Uterus (tissue), 2 donors: ENCODE measurements around the gene SGTA.

Experiments
- POLR2A ChIP-seq, 2 donors: fragments of 450-650 bp; IDR thresholded peaks; one replicate each; pipeline ENCODE4 v1.6.1; 2016; ENCODE audit warnings: antibody characterized with exemption in 2 of 2, mild to moderate bottlenecking in 1 of 2, moderate library complexity in 1 of 2
- TF ChIP-seq, protein P1 (sequence below), 4 experiments: fragments of 200-600 bp in 2 of 4; fragments of 450-650 bp in 2 of 4; sonication (generic) in 2 of 4; IDR thresholded peaks; one replicate each; pipeline ENCODE4 v1.5.1; 2016 to 2019; ENCODE audit warnings: antibody characterized with exemption in 4 of 4, mild to moderate bottlenecking in 2 of 4, moderate library complexity in 1 of 4

DNA sequence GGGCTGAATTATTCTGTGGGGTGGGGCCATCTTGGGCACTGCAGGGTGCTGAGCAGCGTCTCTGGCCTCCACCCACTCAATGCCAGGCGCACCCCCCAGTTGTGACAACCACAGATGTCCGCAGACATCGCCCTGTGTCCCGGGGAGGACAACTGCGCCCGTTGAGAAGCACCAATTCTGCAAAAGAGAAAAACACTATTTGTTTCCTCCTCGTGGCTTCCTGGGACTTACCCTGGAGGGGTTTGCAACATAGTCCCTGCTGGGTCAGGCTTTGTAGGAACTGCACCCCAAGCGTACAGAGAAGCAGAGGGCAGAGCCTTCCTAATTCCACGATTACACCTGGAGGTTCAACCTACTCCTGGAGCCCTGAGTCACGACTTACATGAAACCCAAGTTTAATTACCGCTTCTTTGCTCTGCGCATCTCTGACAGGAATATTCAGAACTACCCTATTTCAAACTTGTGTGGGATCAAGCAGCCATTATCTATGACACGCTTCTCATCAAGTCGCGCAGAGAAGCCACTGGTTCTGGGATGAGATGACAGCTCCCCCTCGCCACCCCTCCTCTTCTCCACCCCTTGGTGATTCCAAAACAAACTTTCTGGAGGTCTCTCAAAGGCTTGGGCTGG is 32.1 kb downstream of the SGTA start:
- TF ChIP-seq, protein P1, sequence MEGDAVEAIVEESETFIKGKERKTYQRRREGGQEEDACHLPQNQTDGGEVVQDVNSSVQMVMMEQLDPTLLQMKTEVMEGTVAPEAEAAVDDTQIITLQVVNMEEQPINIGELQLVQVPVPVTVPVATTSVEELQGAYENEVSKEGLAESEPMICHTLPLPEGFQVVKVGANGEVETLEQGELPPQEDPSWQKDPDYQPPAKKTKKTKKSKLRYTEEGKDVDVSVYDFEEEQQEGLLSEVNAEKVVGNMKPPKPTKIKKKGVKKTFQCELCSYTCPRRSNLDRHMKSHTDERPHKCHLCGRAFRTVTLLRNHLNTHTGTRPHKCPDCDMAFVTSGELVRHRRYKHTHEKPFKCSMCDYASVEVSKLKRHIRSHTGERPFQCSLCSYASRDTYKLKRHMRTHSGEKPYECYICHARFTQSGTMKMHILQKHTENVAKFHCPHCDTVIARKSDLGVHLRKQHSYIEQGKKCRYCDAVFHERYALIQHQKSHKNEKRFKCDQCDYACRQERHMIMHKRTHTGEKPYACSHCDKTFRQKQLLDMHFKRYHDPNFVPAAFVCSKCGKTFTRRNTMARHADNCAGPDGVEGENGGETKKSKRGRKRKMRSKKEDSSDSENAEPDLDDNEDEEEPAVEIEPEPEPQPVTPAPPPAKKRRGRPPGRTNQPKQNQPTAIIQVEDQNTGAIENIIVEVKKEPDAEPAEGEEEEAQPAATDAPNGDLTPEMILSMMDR (IDR thresholded peaks at IDR 0.05), result no peak
- TF ChIP-seq POLR2A (IDR thresholded peaks at IDR 0.05), result no peak
